AG04450 (cell line): Measurements from ENCODE around the gene MED23. TPM values are rescaled to one million over a fixed set of nuclear protein-coding genes. Genes with fewer than 3 reads are reported as not detected.

Experiments
- CTCF ChIA-PET: fragments of 300-600, 350-600 bp; formaldehyde crosslinking; extraction: SDS; loops from one replicate; lab custom pipeline; 2022; ENCODE audit warnings: antibody characterized with exemption, inconsistent platforms; lab: Charles Lee
- POLR2A ChIA-PET: fragments of 350-600 bp; formaldehyde crosslinking; extraction: SDS; loops from one replicate; lab custom pipeline; 2021; ENCODE audit warnings: antibody characterized with exemption, inconsistent platforms; lab: Yijun Ruan, JAX
- DNase-seq: peaks from one replicate; pipeline ENCODE4 v3.0.0-alpha.2; 2011; ENCODE audit warnings: low read depth, low spot score
- H3K27ac ChIP-seq: one replicate; pipeline ENCODE4 v1.5.1; 2012; ENCODE audit warnings: low read depth, low read length, control low read depth
- H3K27me3 ChIP-seq: one replicate; pipeline ENCODE4 v1.6.0; 2012; ENCODE audit warnings: low read length; ENCODE audit not compliant: control insufficient read depth, insufficient read depth
- H3K4me3 ChIP-seq: 2 replicates; pipeline ENCODE4 v1.5.1; 2011; ENCODE audit warnings: mild to moderate bottlenecking, low read depth, low read length, control low read depth
- H3K9me3 ChIP-seq: 2 replicates; pipeline ENCODE4 v1.5.1; 2012; ENCODE audit warnings: low read length; ENCODE audit not compliant: control insufficient read depth, insufficient read depth
- polyA plus RNA-seq: library from polyadenylated mRNA; depleted of rRNA; stranded (reverse); fragments of >200 nt; gene quantifications from 2 replicates; pipeline ENCODE4 v1.2.3, GENCODE V29; 2011
- TF ChIP-seq, protein P1 (sequence below): IDR thresholded peaks from 2 replicates; pipeline ENCODE4 v1.5.1; 2011; ENCODE audit warnings: low read depth, low read length, control low read depth, inconsistent platforms

The MED23 gene
- polyA plus RNA-seq, 1 experiment: 40.1 TPM

DNA sequence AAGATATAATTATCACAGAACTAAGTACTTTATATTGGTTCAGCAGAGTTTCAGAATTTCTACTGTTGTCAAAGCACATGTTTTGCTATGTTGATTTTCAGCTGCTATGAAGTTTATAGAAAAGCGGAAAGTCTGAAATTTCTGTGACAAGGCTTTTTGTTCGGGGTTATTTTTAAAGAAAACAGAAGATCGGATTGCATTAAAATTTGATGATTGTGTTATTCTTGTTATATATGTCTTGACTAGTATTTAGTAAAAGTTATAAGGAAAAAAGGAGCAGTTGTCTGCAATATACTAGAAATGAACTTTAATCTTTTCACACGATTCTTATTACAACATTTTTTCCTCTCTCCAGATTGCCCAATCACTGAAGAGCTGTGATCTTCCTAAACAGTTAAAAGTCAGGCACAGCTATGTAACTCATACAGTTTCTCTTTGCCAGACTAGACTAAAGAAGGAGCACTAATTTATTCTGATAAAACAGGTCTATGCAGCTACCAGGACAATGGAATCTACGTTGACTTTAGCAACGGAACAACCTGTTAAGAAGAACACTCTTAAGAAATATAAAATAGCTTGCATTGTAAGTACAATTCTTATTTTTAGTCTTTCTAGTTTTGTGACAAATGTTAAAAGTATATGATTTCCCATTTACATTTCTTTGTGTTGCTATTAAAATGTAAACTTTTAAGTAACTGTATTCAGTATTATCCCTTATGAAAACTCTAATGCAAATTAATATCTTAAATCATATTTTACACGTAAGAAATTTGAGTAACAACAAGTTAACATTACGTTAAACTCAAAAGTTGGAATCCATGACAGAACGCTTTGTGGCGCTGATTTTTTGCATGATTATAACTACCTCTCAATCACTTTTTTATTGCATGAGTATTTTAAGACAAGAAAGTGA, 9.1 kb upstream of the MED23 start, which contains the start of gene ENPP3:
Gene ENPP3, plus strand, starts transcription at position 423 of the 913 bp plus-strand sequence. Its CDS starts 83 bp downstream, at position 506.
- H3K4me3 ChIP-seq: no peak within 1 kb of the TSS
- POLR2A ChIA-PET: no interaction called here
- no peaks in the 10 kb centered on the region for H3K9me3 ChIP-seq
- TF ChIP-seq, protein P1, sequence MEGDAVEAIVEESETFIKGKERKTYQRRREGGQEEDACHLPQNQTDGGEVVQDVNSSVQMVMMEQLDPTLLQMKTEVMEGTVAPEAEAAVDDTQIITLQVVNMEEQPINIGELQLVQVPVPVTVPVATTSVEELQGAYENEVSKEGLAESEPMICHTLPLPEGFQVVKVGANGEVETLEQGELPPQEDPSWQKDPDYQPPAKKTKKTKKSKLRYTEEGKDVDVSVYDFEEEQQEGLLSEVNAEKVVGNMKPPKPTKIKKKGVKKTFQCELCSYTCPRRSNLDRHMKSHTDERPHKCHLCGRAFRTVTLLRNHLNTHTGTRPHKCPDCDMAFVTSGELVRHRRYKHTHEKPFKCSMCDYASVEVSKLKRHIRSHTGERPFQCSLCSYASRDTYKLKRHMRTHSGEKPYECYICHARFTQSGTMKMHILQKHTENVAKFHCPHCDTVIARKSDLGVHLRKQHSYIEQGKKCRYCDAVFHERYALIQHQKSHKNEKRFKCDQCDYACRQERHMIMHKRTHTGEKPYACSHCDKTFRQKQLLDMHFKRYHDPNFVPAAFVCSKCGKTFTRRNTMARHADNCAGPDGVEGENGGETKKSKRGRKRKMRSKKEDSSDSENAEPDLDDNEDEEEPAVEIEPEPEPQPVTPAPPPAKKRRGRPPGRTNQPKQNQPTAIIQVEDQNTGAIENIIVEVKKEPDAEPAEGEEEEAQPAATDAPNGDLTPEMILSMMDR: no peak
- no peak within 1 kb of the TSS for H3K27ac ChIP-seq
- CTCF ChIA-PET: interaction anchor here (5.1 kb wide), 1 partner anchor 8 kb away, joined by 61 read pairs; the partner anchor contains the start of gene MED23
- peaks cover 8% of the 10 kb centered on the region for H3K27me3 ChIP-seq
- no peak for DNase-seq

DNA sequence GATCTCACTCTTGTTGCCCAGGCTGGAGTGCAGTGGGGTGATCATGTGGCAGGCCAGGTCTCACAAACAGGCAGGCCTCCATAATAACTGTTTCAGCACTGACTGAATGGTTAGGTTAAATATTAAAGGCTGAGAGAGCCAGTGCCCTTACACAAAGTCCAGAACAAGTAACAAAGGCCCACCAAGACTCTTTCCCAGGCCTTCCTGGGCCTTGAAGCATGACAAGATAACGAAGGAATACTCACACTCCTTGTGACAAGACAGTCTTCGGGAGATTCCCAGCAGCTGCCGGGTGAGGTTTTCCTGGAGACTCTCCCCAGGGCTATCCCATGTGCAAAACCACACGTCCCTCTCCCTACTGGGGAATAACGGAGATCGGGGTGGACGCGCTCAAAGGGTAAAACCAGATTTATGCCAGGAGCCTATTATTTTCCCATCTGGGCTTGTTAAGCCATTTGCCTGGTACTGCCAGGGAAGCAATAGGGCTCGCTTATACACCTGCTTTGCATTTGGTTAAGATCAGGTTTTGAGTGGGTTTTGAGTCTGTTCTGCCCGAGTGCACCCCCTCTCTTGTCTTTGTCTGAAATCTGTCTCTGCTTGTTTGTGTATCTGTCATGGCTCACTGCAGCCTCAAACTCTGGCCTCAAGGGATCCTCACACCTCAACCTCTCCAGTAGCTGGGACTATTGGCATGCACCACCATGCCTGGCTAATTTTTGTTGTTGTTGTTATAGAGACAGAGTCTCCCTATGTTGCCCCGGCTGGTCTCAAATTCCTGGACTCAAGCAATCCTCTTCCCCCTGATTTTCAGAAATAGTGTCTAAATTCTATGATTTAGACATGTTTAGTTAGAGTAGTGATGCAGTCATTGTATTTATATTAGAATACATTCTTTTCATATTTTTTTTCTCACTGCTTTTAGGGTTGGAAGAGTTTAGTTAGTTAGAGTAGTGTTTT, 7.6 kb upstream of the MED23 start:
- H3K27ac ChIP-seq: no peak overlapping the region
- POLR2A ChIA-PET: no interaction called here
- no peaks in the 10 kb centered on the region for H3K9me3 ChIP-seq
- peaks cover 10% of the 10 kb centered on the region for H3K27me3 ChIP-seq
- H3K4me3 ChIP-seq: no peak overlapping the region
- TF ChIP-seq, protein P1: no peak
- CTCF ChIA-PET: interaction anchor here (5.1 kb wide), 1 partner anchor 6 kb away, joined by 61 read pairs; the partner anchor contains the start of gene MED23
- DNase-seq: no peak

DNA sequence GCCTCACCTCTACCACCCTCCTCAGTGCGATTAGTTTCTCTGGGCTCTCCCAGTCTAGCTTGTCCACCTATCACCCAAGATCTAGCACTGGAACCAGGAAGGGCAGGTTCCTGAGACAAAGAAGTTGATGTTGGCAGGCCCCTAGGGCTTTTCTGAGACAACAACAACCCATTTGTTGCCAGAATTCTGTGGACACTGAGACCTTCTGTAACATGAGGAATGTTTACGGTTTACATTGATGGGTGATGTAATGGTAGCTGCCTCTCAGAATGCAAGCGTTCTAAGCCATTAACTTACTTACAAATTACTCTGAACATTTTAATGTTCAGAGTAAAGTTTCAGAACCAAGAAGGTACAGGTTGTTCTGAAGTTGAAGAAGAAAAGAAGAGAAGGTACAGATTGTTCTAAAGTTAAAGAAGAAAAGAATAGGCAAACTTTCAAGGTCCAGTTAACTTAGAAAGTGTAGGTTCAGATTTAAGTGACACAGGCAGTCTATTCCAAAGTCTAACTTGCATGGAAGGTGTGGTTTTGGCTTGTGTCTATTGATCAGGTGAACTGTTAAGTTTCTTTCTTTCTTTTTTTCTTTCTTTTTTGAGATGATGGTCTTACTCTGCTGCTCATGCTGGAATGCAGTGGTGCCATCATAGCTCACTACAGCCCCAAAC, 3.7 kb upstream of the MED23 start:
- TF ChIP-seq, protein P1: no peak
- Histone ChIP-seq H3K27ac (no peak overlapping the region), H3K27me3 (peaks cover 6% of the 10 kb centered on the region), H3K4me3 (no peak overlapping the region), H3K9me3 (no peaks in the 10 kb centered on the region)
- ChIA-PET CTCF (interaction anchor here (1.1 kb wide), 1 partner anchor 278 kb away, joined by 3 read pairs; no protein-coding TSS in a partner anchor), POLR2A (no interaction called here)
- DNase-seq: no peak

DNA sequence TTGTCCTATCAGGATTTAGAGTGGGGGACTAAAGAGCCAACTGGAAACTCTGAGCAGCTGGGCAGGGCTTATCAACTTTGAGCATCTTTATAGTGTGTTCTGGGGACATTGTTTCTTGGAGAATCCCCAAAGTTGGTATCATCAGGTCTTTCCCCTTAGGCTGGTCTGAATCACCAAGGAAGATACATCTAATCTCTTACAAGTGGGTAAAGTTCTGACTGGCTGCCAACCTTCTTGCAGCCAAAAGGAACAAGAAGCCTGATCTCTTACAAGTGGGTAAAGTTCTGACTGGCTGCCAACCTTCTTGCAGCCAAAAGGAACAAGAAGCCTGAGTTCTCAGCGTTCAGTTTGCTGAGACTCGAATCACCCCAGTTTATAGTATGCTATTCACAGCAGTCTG, 1.6 kb upstream of the MED23 start:
- ChIA-PET POLR2A (no interaction called here), CTCF (interaction anchor here (1.3 to 3.8 kb wide), 3 partner anchors 9 to 446 kb away, joined by 3 to 61 read pairs (median 5); partner anchors contain the start of gene ENPP3)
- DNase-seq: no peak
- no peak overlapping the region for H3K27ac ChIP-seq
- no peaks in the 10 kb centered on the region for H3K9me3 ChIP-seq
- no peak overlapping the region for H3K4me3 ChIP-seq
- peaks cover 6% of the 10 kb centered on the region for H3K27me3 ChIP-seq
- TF ChIP-seq, protein P1: no peak
